ENCODE data around the gene PHACTR3. TPM values are rescaled to one million over a fixed set of nuclear protein-coding genes. Genes with fewer than 3 reads are reported as not detected.

PHACTR3 gene
- total and polyA plus RNA-seq, 2 of the 8 experiments (the other 6 are each of a cell fraction or from before 2014, with no cell fraction given): 0.05 to 0.13 TPM

- TF ChIP-seq RNF2 (IDR thresholded peaks at IDR 0.05; ENCODE audit: borderline replicate concordance, low read depth, low read length, missing control alignments, poor library complexity, severe bottlenecking) (no peak), KDM4A (IDR thresholded peaks at IDR 0.05; ENCODE audit: low read depth, low read length, severe bottlenecking) (no peak), BCL11A (IDR thresholded peaks at IDR 0.05; ENCODE audit: low read depth in 2 of 2, low read length in 2 of 2) (no peak), SP2 (IDR thresholded peaks at IDR 0.05; ENCODE audit: low read length) (no peak)
Observed at GRCh38 chr20:59703046-59703445, 98.7 kb downstream of the PHACTR3 start (continued).
